ENCODE measurements around the gene DENND4B.

Gene DENND4B

DNA sequence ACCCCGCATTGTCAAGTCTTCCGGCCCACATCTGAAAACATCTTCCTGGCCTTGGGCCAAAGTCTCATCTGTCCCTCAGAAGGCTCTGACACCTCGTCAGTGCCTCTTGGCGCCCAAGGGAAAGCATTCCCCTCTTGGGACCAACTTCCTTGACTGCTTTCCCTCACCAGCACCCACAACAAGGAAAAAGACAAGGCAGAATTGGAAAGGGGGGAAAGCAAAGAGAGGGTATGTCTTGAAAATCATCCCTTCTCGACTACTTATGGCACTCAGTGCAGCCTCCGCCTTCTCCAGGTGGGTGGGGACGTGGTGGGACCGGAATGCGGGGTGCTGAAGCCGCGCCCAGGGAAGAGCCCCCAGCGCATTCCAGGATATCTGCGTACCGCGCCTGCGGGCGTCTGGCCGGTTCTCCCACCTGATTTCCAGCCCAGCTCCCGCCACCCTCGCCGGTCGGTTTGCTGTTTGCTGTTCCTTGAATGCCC lies 17.4 kb upstream of the DENND4B start:
- Histone ChIP-seq H3K4me1 (ENCODE audit: insufficient read depth, poor library complexity, severe bottlenecking) (peaks cover 11% of the 10 kb centered on the region), H3K36me3 (ENCODE audit: low read depth) (peaks cover 18% of the 10 kb centered on the region), H3K27me3 (ENCODE audit: insufficient read depth, poor library complexity, severe bottlenecking) (no peaks in the 10 kb centered on the region), H3K9me3 (ENCODE audit: severe bottlenecking) (no peaks in the 10 kb centered on the region), H3K4me3 (ENCODE audit: severe bottlenecking) (peak overlapping the region; percentile 54), H3K27ac (ENCODE audit: poor library complexity, severe bottlenecking) (peak overlapping the region; percentile 92)
- DNase-seq (ENCODE audit: low spot score) (peak; percentile 90), ATAC-seq (ENCODE audit: low read depth) (peak; percentile 47)
- TF ChIP-seq, protein P1, sequence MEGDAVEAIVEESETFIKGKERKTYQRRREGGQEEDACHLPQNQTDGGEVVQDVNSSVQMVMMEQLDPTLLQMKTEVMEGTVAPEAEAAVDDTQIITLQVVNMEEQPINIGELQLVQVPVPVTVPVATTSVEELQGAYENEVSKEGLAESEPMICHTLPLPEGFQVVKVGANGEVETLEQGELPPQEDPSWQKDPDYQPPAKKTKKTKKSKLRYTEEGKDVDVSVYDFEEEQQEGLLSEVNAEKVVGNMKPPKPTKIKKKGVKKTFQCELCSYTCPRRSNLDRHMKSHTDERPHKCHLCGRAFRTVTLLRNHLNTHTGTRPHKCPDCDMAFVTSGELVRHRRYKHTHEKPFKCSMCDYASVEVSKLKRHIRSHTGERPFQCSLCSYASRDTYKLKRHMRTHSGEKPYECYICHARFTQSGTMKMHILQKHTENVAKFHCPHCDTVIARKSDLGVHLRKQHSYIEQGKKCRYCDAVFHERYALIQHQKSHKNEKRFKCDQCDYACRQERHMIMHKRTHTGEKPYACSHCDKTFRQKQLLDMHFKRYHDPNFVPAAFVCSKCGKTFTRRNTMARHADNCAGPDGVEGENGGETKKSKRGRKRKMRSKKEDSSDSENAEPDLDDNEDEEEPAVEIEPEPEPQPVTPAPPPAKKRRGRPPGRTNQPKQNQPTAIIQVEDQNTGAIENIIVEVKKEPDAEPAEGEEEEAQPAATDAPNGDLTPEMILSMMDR (IDR thresholded peaks at IDR 0.05; ENCODE audit: poor library complexity, severe bottlenecking): no peak

DNA sequence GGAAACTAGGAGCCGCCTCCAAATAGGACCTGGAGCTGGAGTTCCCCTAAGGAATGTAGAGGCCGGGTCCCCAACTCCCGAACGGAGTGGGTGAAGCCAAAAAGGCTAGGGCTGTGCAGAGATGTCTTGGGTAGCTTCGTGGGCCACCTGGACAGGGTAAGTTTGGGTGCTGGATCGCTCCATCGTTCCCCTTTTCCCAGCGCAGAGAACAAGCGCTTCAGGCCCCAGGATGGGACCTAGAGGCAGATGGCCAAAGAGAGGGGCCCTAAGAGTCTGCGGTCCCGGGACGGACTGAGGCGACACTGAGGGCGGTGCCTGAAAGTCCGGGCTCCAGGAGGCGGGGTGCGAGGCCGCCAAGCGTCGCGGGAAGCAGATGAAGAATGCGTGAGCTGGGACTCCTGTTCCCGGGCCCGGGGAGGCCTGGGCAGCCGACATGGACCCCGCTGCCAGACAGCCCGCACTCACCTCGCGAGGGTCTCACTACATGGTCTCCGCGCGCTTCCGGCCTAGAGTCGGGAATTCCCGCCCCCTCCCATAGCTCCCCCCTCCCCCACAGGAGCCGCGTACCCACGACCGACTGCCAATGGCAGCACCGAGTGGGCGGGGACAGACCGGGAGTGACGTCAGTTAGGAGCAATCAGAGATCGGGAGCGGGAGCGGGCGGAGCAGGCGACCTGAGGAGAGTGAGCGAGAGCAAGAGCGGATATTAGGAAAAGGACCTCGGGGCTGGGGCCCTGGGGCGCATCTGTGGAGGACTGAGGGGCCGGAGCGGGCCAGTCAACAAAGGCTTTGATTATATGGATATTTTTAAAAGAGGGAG lies 16.7 kb upstream of the DENND4B start, which contains the start of gene SLC39A1:
TSS of gene SLC39A1 (minus strand) at position 508 of the 820 bp plus-strand sequence. CDS start 822 bp downstream, outside the sequence.
- peaks cover 11% of the 10 kb centered on the region for H3K4me1 ChIP-seq (ENCODE audit: insufficient read depth, poor library complexity, severe bottlenecking)
- no peaks in the 10 kb centered on the region for H3K27me3 ChIP-seq (ENCODE audit: insufficient read depth, poor library complexity, severe bottlenecking)
- H3K9me3 ChIP-seq (ENCODE audit: severe bottlenecking): no peaks in the 10 kb centered on the region
- peak within 1 kb of the TSS; percentile 92 for H3K27ac ChIP-seq (ENCODE audit: poor library complexity, severe bottlenecking)
- peaks cover 18% of the 10 kb centered on the region for H3K36me3 ChIP-seq (ENCODE audit: low read depth)
- TF ChIP-seq, protein P1 (IDR thresholded peaks at IDR 0.05; ENCODE audit: poor library complexity, severe bottlenecking): no peak
- ATAC-seq (ENCODE audit: low read depth) (peak; percentile 52), DNase-seq (ENCODE audit: low spot score) (peak; percentile 99)
- H3K4me3 ChIP-seq (ENCODE audit: severe bottlenecking): peak within 1 kb of the TSS; percentile 54

DNA sequence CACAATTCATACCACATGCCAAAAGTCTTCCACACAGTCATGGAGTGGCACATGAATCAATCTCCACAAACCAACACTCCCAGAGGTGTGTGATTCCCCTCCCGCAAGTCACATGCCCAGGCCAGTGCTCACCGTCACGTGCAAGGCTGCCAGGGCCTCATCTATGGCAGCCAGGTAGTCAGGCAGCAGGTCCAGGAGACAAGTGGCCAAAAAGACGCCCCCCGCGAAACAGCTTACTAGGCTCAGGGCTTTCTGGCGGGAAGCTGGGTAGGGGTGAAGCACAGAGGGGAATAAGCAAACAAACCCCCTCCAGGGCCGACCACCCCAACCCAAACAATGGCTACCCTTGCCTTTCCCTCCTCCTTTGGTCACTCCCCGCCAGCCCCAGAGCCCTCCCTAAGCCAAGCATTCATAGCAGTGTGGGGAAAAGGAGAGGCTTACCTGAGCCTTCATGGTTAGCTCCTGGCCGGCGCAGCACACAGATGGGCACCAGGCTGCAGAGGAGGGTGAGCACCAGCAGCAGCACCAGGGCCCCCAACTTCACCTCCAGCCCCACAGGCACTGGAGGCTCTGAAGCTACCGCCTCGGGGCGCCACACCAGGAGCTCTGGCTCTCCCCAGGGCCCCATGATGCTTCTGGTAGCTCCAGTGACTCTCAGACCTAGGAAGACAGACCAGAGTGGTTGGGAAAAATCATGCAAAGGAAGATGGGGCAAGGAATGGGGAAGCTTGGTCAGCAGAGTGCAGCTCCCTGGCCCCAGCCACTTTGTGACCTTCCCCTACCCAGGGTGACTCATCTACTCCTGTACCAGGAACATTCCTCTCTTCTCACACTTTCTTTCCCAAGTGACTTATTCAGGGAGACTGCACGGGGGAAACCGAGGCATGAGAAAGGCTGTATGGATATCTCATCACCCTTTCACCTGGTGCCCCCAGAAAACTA lies 15.8 kb upstream of the DENND4B start:
- TF ChIP-seq, protein P1 (IDR thresholded peaks at IDR 0.05; ENCODE audit: poor library complexity, severe bottlenecking): no peak
- peaks cover 18% of the 10 kb centered on the region for H3K36me3 ChIP-seq (ENCODE audit: low read depth)
- no peaks in the 10 kb centered on the region for H3K27me3 ChIP-seq (ENCODE audit: insufficient read depth, poor library complexity, severe bottlenecking)
- no peak for ATAC-seq (ENCODE audit: low read depth)
- no peak for DNase-seq (ENCODE audit: low spot score)
- no peaks in the 10 kb centered on the region for H3K9me3 ChIP-seq (ENCODE audit: severe bottlenecking)
- peak overlapping the region; percentile 54 for H3K4me3 ChIP-seq (ENCODE audit: severe bottlenecking)
- peaks cover 11% of the 10 kb centered on the region for H3K4me1 ChIP-seq (ENCODE audit: insufficient read depth, poor library complexity, severe bottlenecking)
- peak overlapping the region; percentile 92 for H3K27ac ChIP-seq (ENCODE audit: poor library complexity, severe bottlenecking)

DNA sequence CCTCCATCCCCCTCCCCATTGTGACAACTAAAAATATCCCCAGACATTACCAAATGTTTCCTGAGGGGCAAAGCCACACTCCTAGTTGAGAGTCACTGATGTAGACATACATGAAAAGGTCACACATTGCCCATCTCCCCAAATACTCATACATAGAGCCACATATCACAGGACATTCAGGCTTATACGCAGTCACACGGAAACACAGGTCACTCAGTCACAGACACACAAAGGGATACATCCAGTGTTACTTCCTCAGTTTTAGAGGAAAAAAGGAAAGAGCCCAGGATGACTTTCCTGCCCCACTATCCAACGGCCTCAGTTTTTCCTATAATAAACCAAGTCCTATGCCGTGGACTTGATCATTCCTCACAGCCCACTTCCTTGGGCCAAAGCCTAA lies 14.9 kb upstream of the DENND4B start:
- no peaks in the 10 kb centered on the region for H3K27me3 ChIP-seq (ENCODE audit: insufficient read depth, poor library complexity, severe bottlenecking)
- no peaks in the 10 kb centered on the region for H3K9me3 ChIP-seq (ENCODE audit: severe bottlenecking)
- ATAC-seq (ENCODE audit: low read depth): no peak
- peaks cover 18% of the 10 kb centered on the region for H3K36me3 ChIP-seq (ENCODE audit: low read depth)
- peak overlapping the region; percentile 92 for H3K27ac ChIP-seq (ENCODE audit: poor library complexity, severe bottlenecking)
- no peak for DNase-seq (ENCODE audit: low spot score)
- H3K4me3 ChIP-seq (ENCODE audit: severe bottlenecking): no peak overlapping the region
- TF ChIP-seq, protein P1 (IDR thresholded peaks at IDR 0.05; ENCODE audit: poor library complexity, severe bottlenecking): no peak
- H3K4me1 ChIP-seq (ENCODE audit: insufficient read depth, poor library complexity, severe bottlenecking): peaks cover 14% of the 10 kb centered on the region
